Fibroblast of mammary gland (primary cell): ENCODE data around the gene UNC79.

Experiments
- DNase-seq: peaks from one replicate; pipeline ENCODE4 v3.0.0-alpha.2; 2010; ENCODE audit warnings: low read depth
- H3K4me3 ChIP-seq: 2 replicates; pipeline ENCODE4 v1.5.1; 2011; ENCODE audit warnings: low read depth, mild to moderate bottlenecking, low read length, moderate library complexity; ENCODE audit not compliant: control insufficient read depth
- TF ChIP-seq, protein P1 (sequence below): conservative IDR thresholded peaks from 2 replicates; pipeline ENCODE4 v1.5.1; 2011; ENCODE audit warnings: low read depth, low read length, inconsistent platforms; ENCODE audit not compliant: control insufficient read depth, insufficient read depth

The UNC79 gene

DNA sequence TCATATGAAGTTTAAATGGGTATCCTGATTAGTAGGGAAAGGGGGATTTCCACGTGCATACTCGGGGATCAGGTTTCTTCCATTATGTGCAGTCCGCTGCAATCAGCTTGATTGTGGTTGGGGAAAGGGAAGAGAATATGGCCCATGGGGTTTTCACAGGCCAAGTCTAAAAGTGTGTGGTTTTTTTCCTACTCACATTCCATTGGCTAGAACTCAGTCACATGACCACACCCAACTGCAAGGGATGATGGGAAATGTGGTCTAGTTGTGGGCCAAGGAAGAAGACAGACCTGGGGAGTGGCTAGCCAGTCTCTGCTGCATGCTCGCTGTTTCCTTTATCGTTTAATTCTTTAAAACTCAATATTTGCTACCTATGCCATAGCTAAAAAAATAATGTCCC, 252.5 kb downstream of the UNC79 start:
- DNase-seq, result peak; percentile 22
- no peak overlapping the region for H3K4me3 ChIP-seq
- TF ChIP-seq, protein P1, sequence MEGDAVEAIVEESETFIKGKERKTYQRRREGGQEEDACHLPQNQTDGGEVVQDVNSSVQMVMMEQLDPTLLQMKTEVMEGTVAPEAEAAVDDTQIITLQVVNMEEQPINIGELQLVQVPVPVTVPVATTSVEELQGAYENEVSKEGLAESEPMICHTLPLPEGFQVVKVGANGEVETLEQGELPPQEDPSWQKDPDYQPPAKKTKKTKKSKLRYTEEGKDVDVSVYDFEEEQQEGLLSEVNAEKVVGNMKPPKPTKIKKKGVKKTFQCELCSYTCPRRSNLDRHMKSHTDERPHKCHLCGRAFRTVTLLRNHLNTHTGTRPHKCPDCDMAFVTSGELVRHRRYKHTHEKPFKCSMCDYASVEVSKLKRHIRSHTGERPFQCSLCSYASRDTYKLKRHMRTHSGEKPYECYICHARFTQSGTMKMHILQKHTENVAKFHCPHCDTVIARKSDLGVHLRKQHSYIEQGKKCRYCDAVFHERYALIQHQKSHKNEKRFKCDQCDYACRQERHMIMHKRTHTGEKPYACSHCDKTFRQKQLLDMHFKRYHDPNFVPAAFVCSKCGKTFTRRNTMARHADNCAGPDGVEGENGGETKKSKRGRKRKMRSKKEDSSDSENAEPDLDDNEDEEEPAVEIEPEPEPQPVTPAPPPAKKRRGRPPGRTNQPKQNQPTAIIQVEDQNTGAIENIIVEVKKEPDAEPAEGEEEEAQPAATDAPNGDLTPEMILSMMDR, result no peak

DNA sequence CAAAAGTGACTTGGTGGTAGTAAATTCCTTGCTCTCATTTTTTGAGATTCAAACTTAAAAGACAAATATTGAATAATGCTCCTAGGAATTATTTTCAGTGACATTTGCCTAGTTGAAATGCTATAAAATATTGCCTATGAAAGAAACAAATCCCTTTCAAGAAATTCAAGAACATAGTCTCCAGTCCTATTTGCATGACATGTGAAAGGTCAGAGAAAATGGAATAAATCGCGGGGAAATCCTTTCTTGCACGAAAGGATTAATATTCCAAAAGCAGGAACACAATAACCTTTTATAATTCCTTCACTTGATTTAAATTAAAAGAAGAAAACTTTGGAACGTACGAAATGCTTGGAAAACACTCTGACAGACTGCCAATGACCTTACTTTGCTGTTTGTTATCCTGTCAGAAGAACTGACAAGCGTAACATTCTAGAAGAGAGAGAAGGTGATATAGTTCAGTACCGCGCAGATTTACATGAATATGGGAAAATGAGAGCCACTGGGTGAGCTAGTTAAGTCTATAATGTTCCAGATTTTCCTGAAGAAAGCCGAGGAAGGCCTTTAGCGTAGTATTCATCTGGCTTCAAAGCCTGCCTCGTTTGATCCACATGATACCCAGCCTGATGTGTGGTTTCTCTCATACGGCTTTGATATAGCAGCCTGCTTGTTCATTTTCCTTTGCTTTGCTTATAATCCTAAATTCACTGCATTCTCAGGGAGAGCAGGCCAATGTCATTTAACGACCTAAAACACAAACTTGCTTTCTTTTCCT, 254.6 kb downstream of the UNC79 start:
- H3K4me3 ChIP-seq, result no peak overlapping the region
- TF ChIP-seq, protein P1, result no peak
- no peak for DNase-seq

DNA sequence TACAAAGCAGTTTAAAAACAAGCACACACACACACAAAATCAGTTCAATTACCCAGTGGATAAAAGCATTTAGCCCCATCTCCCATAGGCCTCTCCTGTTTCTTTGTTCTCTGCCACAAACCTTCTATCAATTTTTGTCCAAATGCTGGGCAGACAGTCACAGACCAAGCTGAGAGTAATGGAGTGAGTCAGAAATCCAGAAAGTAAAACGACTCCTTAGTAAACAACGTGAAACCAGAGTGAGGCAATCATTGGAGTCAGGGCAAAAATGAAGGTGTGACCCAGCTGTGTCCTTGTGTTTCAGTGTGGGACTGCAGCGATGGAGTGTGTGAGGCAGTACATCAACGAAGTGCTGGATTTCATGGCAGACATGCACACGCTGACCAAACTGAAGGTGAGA, 255.5 kb downstream of the UNC79 start:
- H3K4me3 ChIP-seq, result no peak overlapping the region
- TF ChIP-seq, protein P1, result no peak
- no peak for DNase-seq

DNA sequence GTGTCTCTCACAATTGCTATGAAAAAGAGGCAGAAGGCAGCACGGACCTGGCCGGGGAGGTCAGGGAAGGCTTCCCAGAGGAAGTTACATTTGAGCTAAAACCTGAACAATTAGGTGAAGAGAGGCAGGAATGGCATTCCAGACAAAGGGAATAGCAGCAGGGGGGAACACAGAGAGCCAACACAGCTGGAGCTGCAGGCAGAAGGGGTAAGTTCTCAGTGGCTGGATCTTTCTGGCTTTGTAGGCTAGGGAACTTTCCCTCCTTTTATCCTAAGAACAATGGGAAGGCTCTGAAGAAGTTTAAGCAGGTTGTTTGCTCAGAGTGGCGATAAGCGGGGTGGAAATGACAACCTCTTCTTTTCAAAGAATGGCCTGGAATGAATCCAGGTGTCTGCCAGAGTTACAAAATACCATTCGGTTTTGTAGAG, 257.5 kb downstream of the UNC79 start:
- TF ChIP-seq, protein P1, result no peak
- no peak for DNase-seq

DNA sequence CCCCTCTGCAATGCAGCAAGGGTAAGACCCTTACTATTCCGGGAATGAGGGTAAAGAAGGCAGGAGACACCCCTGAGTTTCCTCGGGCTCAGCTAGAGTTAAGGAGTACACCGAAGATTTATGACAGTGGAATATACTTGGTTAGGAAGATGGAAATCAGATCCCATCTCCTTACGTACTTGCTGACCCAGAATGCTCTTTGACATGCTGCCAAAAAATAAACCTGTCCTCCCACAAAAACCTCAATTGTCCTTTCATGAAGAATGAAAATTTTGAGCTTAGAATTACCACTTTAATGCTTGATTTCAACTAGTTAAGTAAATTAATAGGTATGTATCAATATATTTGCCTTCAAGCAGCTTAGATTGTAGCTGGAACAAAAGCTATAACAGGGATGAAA, 258.1 kb downstream of the UNC79 start:
- H3K4me3 ChIP-seq, result no peak overlapping the region
- DNase-seq, result no peak
- TF ChIP-seq, protein P1, result no peak

More for the DNA sequence above, 257.5 kb downstream of the UNC79 start:
- no peak overlapping the region for H3K4me3 ChIP-seq

DNA sequence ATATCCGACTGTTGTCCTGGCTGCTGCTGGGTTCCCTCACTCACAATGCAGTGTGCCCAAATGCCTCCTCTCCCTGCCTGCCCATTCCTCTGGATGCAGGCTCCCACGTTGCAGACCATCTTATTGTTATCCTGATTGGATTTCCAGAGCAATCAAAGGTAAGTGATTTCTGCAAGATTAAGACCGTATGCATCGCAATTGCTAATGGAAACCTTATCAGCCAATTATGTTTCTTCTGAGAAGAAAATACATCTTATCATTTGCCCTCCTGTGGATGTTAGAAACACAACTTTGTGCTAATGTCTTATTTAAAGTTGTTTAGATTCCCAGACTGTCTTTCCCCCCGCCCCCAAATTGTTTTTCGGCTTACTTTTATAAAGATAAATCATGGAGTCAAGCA, 259.4 kb downstream of the UNC79 start:
- TF ChIP-seq, protein P1, result no peak
- no peak overlapping the region for H3K4me3 ChIP-seq
- no peak for DNase-seq
